22Rv1 (cell line): ENCODE measurements around the gene LGALS1.

Experiments
- H3K27ac ChIP-seq: fragments of 450-650 bp; 2 replicates; pipeline ENCODE4 v1.5.1; 2017
- CTCF ChIP-seq: fragments of 450-650 bp; IDR thresholded peaks from 2 replicates; pipeline ENCODE4 v1.5.1; 2017; ENCODE audit warnings: mild to moderate bottlenecking
- ZFX ChIP-seq: fragments of 450-650 bp; IDR thresholded peaks from 2 replicates; pipeline ENCODE4 v1.6.1; 2017; ENCODE audit warnings: antibody characterized with exemption, borderline replicate concordance

Gene LGALS1

GRCh38 chr22:37681001-37681424 lies 5.6 kb downstream of the LGALS1 start:
- no peak overlapping the region for H3K27ac ChIP-seq
- TF ChIP-seq ZFX, result no peak
- TF ChIP-seq CTCF, result no peak

- no peak overlapping the region for H3K27ac ChIP-seq
- TF ChIP-seq ZFX (no peak), CTCF (peak; percentile 92)
Observed at GRCh38 chr22:37681556-37682049, 6.2 kb downstream of the LGALS1 start.

GRCh38 chr22:37684803-37685615 lies 9.6 kb downstream of the LGALS1 start:
- TF ChIP-seq ZFX, result no peak
- no peak for TF ChIP-seq CTCF
- H3K27ac ChIP-seq, result peak overlapping the region; percentile 80; the same call in 1 of the 2 replicates

GRCh38 chr22:37686002-37686982 lies 10.9 kb downstream of the LGALS1 start, which contains the start of gene NOL12:
NOL12 (plus strand) TSS chr22:37686343; CDS start chr22:37686393, 50 bp downstream.
- peak within 1 kb of the TSS; percentile 80 for H3K27ac ChIP-seq
- TF ChIP-seq ZFX (no peak), CTCF (no peak)

GRCh38 chr22:37690407-37690806 lies 15.0 kb downstream of the LGALS1 start:
- H3K27ac ChIP-seq, result no peak overlapping the region
- TF ChIP-seq CTCF (no peak), ZFX (no peak)

GRCh38 chr22:37690901-37691504 lies 15.6 kb downstream of the LGALS1 start:
- TF ChIP-seq ZFX (no peak), CTCF (no peak)
- no peak overlapping the region for H3K27ac ChIP-seq
